GM19238 (cell line): ENCODE data around the gene RAB33B.
A peak's percentile ranks its signal among the peaks of the same experiment; 100 is the strongest.
"Not testable (repeated sequence)": the region's sequence is repeated elsewhere in the genome, so short reads cannot be mapped to it uniquely, and the experiment has no call there.

Experiments
- DNase-seq: peaks from one replicate; pipeline ENCODE4 v3.0.0; 2011; ENCODE audit warnings: low spot score; ENCODE audit not compliant: insufficient read length

The RAB33B gene

GRCh38 chr4:139454111-139455045, at the start of gene RAB33B:
Gene RAB33B (plus strand): TSS chr4:139454121. CDS start chr4:139454196, 75 bp downstream.
- peak; percentile 63 for DNase-seq

GRCh38 chr4:139410312-139410711, 43.6 kb upstream of the RAB33B start:
- DNase-seq: no peak

GRCh38 chr4:139414671-139415210, 39.2 kb upstream of the RAB33B start:
- DNase-seq: not testable (repeated sequence)

- DNase-seq: no peak
Observed at GRCh38 chr4:139416073-139416673, 37.7 kb upstream of the RAB33B start.

DNA sequence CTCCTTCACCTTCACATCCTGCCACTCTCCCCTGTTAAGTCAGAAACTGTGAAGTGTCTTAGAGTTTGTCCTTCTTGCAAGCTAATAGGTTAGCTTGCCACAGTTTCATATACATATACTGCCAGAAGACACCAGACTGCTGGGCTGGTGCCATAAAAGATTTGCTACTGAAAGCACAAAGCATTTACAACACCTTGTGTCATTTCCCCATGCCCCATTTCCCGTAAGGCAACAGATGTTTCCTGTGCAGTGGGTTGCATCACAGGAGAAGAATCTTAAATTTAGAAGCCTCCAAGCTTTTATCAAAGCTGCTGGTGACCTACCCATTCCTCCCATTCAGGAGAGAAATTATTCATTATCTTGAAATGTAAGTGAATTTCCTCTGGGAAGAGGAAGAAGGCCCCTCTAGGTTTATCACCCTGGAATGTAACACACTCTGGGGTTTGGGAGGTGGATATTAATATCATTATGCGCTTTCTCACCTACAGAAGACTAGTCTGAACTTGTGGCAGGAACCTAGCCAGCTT, 34.5 kb upstream of the RAB33B start:
- DNase-seq: no peak

GRCh38 chr4:139420652-139421051, 33.3 kb upstream of the RAB33B start:
- no peak for DNase-seq

GRCh38 chr4:139436122-139436521, 17.8 kb upstream of the RAB33B start:
- DNase-seq: no peak

DNA sequence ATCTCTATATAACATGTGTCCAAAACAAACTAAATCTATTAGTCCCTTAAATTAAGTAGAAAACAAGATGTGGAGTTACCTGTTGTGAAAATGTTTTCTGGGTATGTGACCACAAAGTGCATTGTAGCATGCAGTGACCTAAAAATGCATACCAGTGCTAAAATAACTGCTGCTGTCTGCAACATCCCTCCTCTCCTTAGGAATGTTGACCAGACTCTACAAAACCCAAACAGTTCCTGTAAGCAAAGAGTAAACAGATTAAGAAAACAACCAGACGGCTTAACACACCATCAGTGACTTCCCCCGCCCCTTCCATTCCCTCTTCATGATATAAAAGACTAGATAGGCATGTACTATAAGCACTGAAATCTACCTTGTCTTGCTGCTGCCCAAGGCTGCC, 15.8 kb upstream of the RAB33B start:
- DNase-seq: no peak

- no peak for DNase-seq
Observed at GRCh38 chr4:139441029-139441428, 12.9 kb upstream of the RAB33B start.

GRCh38 chr4:139443661-139444060, 10.3 kb upstream of the RAB33B start:
- no peak for DNase-seq

DNA sequence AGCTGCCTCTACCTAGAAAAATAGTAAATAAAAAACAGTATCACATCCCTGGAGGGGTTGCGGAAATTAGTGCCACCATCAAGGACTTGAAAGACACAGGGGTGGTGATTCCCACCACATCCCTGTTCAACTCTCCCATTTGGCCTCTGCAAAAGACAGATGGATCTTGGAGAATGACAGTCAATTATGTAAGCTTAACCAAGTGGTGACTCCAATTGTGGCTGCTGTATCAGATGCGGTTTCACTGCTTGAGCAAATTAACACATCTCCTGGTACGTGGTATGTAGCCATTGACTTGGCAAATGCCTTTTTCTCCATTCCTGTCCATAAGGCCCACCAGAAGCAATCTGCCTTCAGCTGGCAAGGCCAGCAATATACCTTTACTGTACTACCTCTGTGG, 9.0 kb upstream of the RAB33B start:
- not testable (repeated sequence) for DNase-seq

DNA sequence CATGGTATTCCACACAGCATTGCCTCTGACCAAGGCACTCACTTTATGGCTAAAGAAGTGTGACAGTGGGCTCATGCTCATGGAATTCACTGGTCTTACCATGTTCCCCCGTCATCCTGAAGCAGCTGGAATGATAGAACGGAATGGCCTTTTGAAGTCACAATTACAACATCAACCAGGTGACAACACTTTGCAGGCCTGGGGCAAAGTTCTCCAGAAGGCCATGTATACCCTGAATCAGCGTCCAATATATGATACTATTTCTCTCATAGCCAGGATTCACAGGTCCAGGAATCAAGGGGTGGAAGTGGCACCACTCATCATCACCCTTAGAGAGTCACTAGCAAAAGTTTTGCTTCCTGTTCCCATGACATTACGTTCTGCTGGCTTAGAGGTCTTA, 6.8 kb upstream of the RAB33B start:
- not testable (repeated sequence) for DNase-seq

DNA sequence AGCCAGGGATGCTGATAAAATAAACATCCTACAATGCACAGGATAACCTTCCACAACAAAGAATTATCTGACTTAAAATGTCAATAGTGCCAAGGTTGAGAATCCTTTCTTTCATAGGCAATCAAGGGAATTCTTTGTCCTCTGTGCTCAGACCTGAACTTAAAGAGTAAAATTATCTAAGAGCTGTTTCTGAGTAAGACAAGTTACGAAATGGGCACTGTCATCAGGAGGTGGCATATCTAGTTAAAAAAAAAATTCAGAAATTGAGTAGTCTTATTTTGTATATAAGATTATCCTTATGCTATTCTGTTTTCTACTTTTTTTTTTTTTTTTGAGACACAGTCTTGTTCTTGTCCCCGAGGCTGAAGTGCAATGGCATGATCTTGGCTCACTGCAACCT, 3.3 kb upstream of the RAB33B start:
- DNase-seq: no peak

GRCh38 chr4:139451997-139452396, 1.9 kb upstream of the RAB33B start:
- DNase-seq: no peak

- DNase-seq: peak; percentile 41
Observed at GRCh38 chr4:139453041-139453370, 915 bp upstream of the RAB33B start.

- peak; percentile 87 for DNase-seq
Observed at GRCh38 chr4:139453371-139454110, 380 bp upstream of the RAB33B start.

DNA sequence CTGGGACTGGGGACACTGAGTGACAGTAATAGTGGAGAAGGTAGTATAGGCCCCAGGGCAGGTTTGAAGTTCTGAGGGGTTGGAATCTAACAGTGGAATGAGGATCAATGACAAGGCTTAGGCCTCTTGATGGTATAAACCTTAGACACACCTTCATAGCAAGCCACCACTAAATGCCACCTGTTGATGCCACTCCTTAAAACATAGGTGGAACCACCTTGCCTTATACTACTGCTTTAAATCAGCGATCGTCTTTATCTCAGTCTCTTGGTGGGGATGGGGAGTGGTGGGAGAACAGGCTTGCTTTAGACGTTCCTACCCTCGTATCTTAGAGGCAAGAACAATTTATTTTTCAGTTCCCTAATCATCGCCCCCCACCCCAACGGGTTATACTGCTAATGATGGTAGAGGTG, 1.2 kb downstream of the RAB33B start:
- no peak for DNase-seq

GRCh38 chr4:139457318-139457717, 3.4 kb downstream of the RAB33B start:
- DNase-seq: no peak

DNA sequence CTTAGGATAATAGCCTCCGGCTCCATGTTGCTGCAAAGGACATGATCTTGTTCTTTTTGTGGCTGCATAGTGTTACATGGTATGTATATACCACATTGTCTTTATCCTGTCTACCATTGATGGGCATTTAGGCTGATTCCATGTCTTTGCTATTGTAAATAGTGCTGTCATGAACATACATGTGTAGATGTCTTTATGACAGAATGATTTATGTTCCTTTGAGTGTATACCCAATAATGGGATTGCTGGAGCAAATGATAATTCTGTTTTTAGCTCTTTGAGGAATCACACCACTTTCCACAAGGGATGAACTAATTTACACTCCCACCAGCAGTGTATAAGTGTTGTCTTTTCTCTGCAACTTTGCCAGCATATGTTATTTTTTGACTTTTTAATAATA, 4.6 kb downstream of the RAB33B start:
- no peak for DNase-seq

- no peak for DNase-seq
Observed at GRCh38 chr4:139458999-139459398, 5.1 kb downstream of the RAB33B start.

- DNase-seq: no peak
Observed at GRCh38 chr4:139460565-139460964, 6.6 kb downstream of the RAB33B start.
